Pancreas (tissue), 10 donors: ENCODE results near the gene CLEC10A. TPM values are rescaled to one million over a fixed set of nuclear protein-coding genes. Genes with fewer than 3 reads are reported as not detected.

Experiments
- ATAC-seq, 4 donors: fragments of 200-7000 bp; cut with Tn5 transposase; one replicate each; pipeline versions ENCODE4 v1.8.0 to v1.9.1; 2020; ENCODE audit warnings: mild to moderate bottlenecking in 4 of 4, moderate library complexity in 4 of 4
- DNase-seq, 6 donors: peaks; one replicate each; pipeline ENCODE4 v3.0.0-alpha.2; 2020
- FAIRE-seq: peaks from 2 replicates; lab custom pipeline; 2012; peaks lifted over from hg19 to GRCh38; lab: Jason Lieb, UNC
- H3K27ac ChIP-seq, 4 donors: fragments of 200-600 bp; sonication (generic); 1 replicate in 3 of 4; 2 replicates in 1 of 4; pipeline versions ENCODE4 v1.5.0 to v1.8.0; 2020
- H3K27me3 ChIP-seq, 4 donors: fragments of 200-600 bp; one replicate each; pipeline ENCODE4 v1.8.0; 2021
- H3K36me3 ChIP-seq, 3 donors: fragments of 200-600 bp; sonication (generic) in 1 of 3; one replicate each; pipeline versions ENCODE4 v1.5.0 to v1.8.0; 2020 to 2021
- H3K4me1 ChIP-seq, 3 donors: fragments of 200-600 bp; one replicate each; pipeline ENCODE4 v1.8.0; 2021
- H3K4me3 ChIP-seq, 4 donors: fragments of 200-600 bp; sonication (generic) in 2 of 4; one replicate each; pipeline versions ENCODE4 v1.5.0 to v1.8.0; 2020 to 2021
- H3K9me3 ChIP-seq, 4 donors: fragments of 200-600 bp; one replicate each; pipeline ENCODE4 v1.8.0; 2021
- WGBS, 2 donors: extraction: QIAGEN DNeasy Blood & Tissue Kit; methylation state at CpG; one replicate each; pipeline ENCODE4 v1.1.7; 2013; 5-methylcytosine and 5-hydroxymethylcytosine counted together
- intact Hi-C, 3 donors: fragments of 100-400 bp; cut with DNase I; formaldehyde crosslinking; loops; one replicate each; pipeline versions ENCODE4 v1.11.1 to v1.14.2; 2022
- polyA plus RNA-seq, 2 donors: library from polyadenylated mRNA; stranded (reverse); fragments of 200-250 nt; gene quantifications; one replicate each; pipeline ENCODE4 v1.2.3, GENCODE V29; 2013
- total RNA-seq, 6 donors: library from RNA; stranded (reverse); fragmentation: NEBNext Ultra II Directional in 4 of 6; extraction: Animal tissue kit (Norgen Biotek cat#: 25700) in 4 of 6; gene quantifications; one replicate each; pipeline versions ENCODE4 v1.2.1 to v1.2.4, GENCODE V29; 2021 to 2023
- TF ChIP-seq, protein P1 (sequence below), 4 donors: fragments of 200-600 bp; sonication (generic) in 3 of 4; IDR thresholded peaks; one replicate each; pipeline versions ENCODE4 v1.5.0 to v1.8.0; 2021; ENCODE audit warnings: antibody characterized with exemption in 4 of 4
- donor health status: healthy with polysubstance abuse.
- donor health status: DM: no; HTN: no; CAD: no; lungs with moderate emphysema.
- donor health status: DM: no; HTN: no; CAD: no.
- donor health status: control.
- donor health status: control.
- donor health status: Bipolar disorder and iron deficiency.
- donor health status: DM: yes; HTN: yes; CAD: no.
- donor health status: DM: no; HTN: no; CAD: no.
- donor health status: DM: no; HTN: no; CAD: no.
- donor health status: DM: yes; HTN: yes; CAD: no.

CLEC10A gene
- total and polyA plus RNA-seq, 8 donors: 0.28 to 3.6 (median 1.3) TPM; not detected in 1

DNA sequence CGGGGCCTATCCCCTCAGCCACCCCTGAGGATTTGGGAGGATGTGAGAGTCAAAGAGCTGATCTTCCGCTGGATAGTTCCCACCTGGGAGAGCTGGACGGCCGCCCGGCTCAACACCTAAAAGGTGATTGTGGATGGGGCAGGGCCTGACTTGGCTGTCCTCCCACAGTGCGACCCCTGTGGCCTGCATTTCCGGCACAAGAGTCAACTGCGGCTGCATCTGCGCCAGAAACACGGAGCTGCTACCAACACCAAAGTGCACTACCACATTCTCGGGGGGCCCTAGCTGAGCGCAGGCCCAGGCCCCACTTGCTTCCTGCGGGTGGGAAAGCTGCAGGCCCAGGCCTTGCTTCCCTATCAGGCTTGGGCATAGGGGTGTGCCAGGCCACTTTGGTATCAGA lies 52.7 kb downstream of the CLEC10A start:
- 75 to 77% methylated on average over 13 of the region's 13 CpGs for WGBS, 2 donors
- Histone ChIP-seq H3K4me1 (peaks cover 0 to 3% (median 0%) of the 10 kb centered on the region in 3 donors), H3K27ac (no peak overlapping the region), H3K27me3 (no peaks in the 10 kb centered on the region), H3K9me3 (no peaks in the 10 kb centered on the region), H3K4me3 (no peak overlapping the region), H3K36me3 (no peaks in the 10 kb centered on the region)
- FAIRE-seq (no peak), ATAC-seq (no peak), DNase-seq (peak in 1 of 6 donors; percentile 22)
- TF ChIP-seq, protein P1, sequence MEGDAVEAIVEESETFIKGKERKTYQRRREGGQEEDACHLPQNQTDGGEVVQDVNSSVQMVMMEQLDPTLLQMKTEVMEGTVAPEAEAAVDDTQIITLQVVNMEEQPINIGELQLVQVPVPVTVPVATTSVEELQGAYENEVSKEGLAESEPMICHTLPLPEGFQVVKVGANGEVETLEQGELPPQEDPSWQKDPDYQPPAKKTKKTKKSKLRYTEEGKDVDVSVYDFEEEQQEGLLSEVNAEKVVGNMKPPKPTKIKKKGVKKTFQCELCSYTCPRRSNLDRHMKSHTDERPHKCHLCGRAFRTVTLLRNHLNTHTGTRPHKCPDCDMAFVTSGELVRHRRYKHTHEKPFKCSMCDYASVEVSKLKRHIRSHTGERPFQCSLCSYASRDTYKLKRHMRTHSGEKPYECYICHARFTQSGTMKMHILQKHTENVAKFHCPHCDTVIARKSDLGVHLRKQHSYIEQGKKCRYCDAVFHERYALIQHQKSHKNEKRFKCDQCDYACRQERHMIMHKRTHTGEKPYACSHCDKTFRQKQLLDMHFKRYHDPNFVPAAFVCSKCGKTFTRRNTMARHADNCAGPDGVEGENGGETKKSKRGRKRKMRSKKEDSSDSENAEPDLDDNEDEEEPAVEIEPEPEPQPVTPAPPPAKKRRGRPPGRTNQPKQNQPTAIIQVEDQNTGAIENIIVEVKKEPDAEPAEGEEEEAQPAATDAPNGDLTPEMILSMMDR (IDR thresholded peaks at IDR 0.05): no peak
- intact Hi-C loops: no loop called here

DNA sequence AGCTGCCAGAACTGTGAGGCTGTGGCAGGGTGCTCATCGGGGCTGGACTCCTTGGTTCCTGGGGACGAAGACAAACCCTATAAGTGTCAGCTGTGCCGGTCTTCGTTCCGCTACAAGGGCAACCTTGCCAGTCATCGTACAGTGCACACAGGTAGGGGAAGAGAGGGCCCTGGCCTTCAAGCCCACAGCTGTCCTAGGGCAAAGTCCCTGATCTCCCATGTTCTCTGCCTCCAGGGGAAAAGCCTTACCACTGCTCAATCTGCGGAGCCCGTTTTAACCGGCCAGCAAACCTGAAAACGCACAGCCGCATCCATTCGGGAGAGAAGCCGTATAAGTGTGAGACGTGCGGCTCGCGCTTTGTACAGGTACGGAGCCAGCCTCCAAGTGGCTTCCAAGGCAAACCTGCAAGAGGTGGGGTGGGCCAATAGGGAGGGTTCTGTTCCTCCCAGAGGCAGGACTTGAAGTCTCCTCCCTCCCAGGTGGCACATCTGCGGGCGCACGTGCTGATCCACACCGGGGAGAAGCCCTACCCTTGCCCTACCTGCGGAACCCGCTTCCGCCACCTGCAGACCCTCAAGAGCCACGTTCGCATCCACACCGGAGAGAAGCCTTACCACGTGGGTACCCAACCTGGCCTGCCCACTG lies 53.5 kb downstream of the CLEC10A start:
- H3K4me1 ChIP-seq: peaks cover 0 to 6% (median 0%) of the 10 kb centered on the region in 3 donors
- H3K4me3 ChIP-seq: no peak overlapping the region
- intact Hi-C loops: no loop called here
- H3K27me3 ChIP-seq: no peaks in the 10 kb centered on the region
- TF ChIP-seq, protein P1 (IDR thresholded peaks at IDR 0.05): no peak
- H3K9me3 ChIP-seq: no peaks in the 10 kb centered on the region
- H3K36me3 ChIP-seq: no peaks in the 10 kb centered on the region
- DNase-seq: no peak
- no peak overlapping the region for H3K27ac ChIP-seq
- no peak for ATAC-seq
- FAIRE-seq: no peak
- WGBS, 2 donors: 79 to 83% methylated on average over 29 of the region's 29 CpGs

GRCh38 chr17:7025245-7025644 lies 54.8 kb downstream of the CLEC10A start:
- Histone ChIP-seq H3K36me3 (no peaks in the 10 kb centered on the region), H3K9me3 (no peaks in the 10 kb centered on the region), H3K27me3 (no peaks in the 10 kb centered on the region), H3K4me1 (peaks cover 0 to 10% (median 0%) of the 10 kb centered on the region in 3 donors), H3K27ac (no peak overlapping the region), H3K4me3 (no peak overlapping the region)
- intact Hi-C loops: no loop called here
- TF ChIP-seq, protein P1 (IDR thresholded peaks at IDR 0.05): no peak
- DNase-seq: no peak
- 72 to 76% methylated on average over 1 of the region's 1 CpG for WGBS, 2 donors
- FAIRE-seq: no peak
- ATAC-seq: no peak

Other genes starting within 250 kb of the CLEC10A start
- under 1 TPM in 1 of 6 donors, not detected in 5; 0.28 TPM for gene TEKT1, start 248.5 kb downstream of the CLEC10A start, total RNA-seq
- gene TEKT1, start 248.5 kb downstream of the CLEC10A start, polyA plus RNA-seq: under 1 TPM in 1 of 2 donors, not detected in 1; 0.07 TPM
- gene ALOX12, start 84.2 kb downstream of the CLEC10A start, total RNA-seq: not detected
- gene ALOX12, start 84.2 kb downstream of the CLEC10A start, polyA plus RNA-seq: not detected
- 100 to 1,000 TPM in 1 of 6 donors, 10 to 100 TPM in 5; 49.3 to 107 (median 73.4) TPM for gene RNASEK, start 67.6 kb downstream of the CLEC10A start, total RNA-seq
- 100 to 1,000 TPM; 164 to 323 TPM for gene RNASEK, start 67.6 kb downstream of the CLEC10A start, polyA plus RNA-seq
- gene BCL6B, start 57.2 kb downstream of the CLEC10A start, total RNA-seq: 1 to 10 TPM; 1.3 to 2.8 (median 2.0) TPM
- gene BCL6B, start 57.2 kb downstream of the CLEC10A start, polyA plus RNA-seq: 1 to 10 TPM; 2.4 to 3.8 TPM
- gene SLC16A13, start 44.2 kb downstream of the CLEC10A start, total RNA-seq: 1 to 10 TPM in 4 of 6 donors, under 1 TPM in 2; 0.74 to 2.5 (median 1.2) TPM
- gene SLC16A13, start 44.2 kb downstream of the CLEC10A start, polyA plus RNA-seq: 1 to 10 TPM; 1.4 to 3.0 TPM
- 1 to 10 TPM in 5 of 6 donors, under 1 TPM in 1; 0.61 to 4.3 (median 2.6) TPM for gene SLC16A11, start 36.2 kb downstream of the CLEC10A start, total RNA-seq
- gene SLC16A11, start 36.2 kb downstream of the CLEC10A start, polyA plus RNA-seq: 10 to 100 TPM in 1 of 2 donors, 1 to 10 TPM in 1; 7.5 to 17.3 TPM
- under 1 TPM in 4 of 6 donors, not detected in 2; 0.29 to 0.63 (median 0.36) TPM for gene ASGR2, start 34.6 kb upstream of the CLEC10A start, total RNA-seq
- gene ASGR2, start 34.6 kb upstream of the CLEC10A start, polyA plus RNA-seq: under 1 TPM; 0.46 to 0.80 TPM
- gene ASGR1, start 99.1 kb upstream of the CLEC10A start, total RNA-seq: under 1 TPM in 5 of 6 donors, not detected in 1; 0.28 to 0.75 (median 0.47) TPM
- 1 to 10 TPM; 1.2 to 2.6 TPM for gene ASGR1, start 99.1 kb upstream of the CLEC10A start, polyA plus RNA-seq
- gene DLG4, start 139.6 kb upstream of the CLEC10A start, total RNA-seq: 10 to 100 TPM in 1 of 6 donors, 1 to 10 TPM in 5; 2.8 to 11.3 (median 5.0) TPM
- 10 to 100 TPM; 16.1 to 19.8 TPM for gene DLG4, start 139.6 kb upstream of the CLEC10A start, polyA plus RNA-seq
- gene ACADVL, start 139.7 kb upstream of the CLEC10A start, total RNA-seq: 100 to 1,000 TPM; 447 to 715 (median 568) TPM
- gene ACADVL, start 139.7 kb upstream of the CLEC10A start, polyA plus RNA-seq: 1,000 to 10,000 TPM; 2,446 to 3,251 TPM
- 10 to 100 TPM in 5 of 6 donors, 1 to 10 TPM in 1; 9.6 to 26.9 (median 13.7) TPM for gene DVL2, start 154.3 kb upstream of the CLEC10A start, total RNA-seq
- 10 to 100 TPM; 17.6 to 26.4 TPM for gene DVL2, start 154.3 kb upstream of the CLEC10A start, polyA plus RNA-seq
- 10 to 100 TPM in 4 of 6 donors, 1 to 10 TPM in 2; 7.0 to 19.8 (median 11.4) TPM for gene PHF23, start 159.2 kb upstream of the CLEC10A start, total RNA-seq
- 10 to 100 TPM; 11.4 to 23.3 TPM for gene PHF23, start 159.2 kb upstream of the CLEC10A start, polyA plus RNA-seq
- gene GABARAP, start 162.2 kb upstream of the CLEC10A start, total RNA-seq: 100 to 1,000 TPM; 231 to 346 (median 294) TPM
- 100 to 1,000 TPM; 520 to 639 TPM for gene GABARAP, start 162.2 kb upstream of the CLEC10A start, polyA plus RNA-seq
- gene CTDNEP1, start 171.5 kb upstream of the CLEC10A start, total RNA-seq: 10 to 100 TPM; 42.0 to 75.2 (median 53.8) TPM
- gene CTDNEP1, start 171.5 kb upstream of the CLEC10A start, polyA plus RNA-seq: 10 to 100 TPM; 47.4 to 67.9 TPM
- gene ELP5, start 172.0 kb upstream of the CLEC10A start, total RNA-seq: 10 to 100 TPM; 11.7 to 27.1 (median 19.5) TPM
- gene ELP5, start 172.0 kb upstream of the CLEC10A start, polyA plus RNA-seq: 10 to 100 TPM; 14.1 to 41.1 TPM
- 10 to 100 TPM; 49.1 to 89.7 (median 62.7) TPM for gene CLDN7, start 182.2 kb upstream of the CLEC10A start, total RNA-seq
- gene CLDN7, start 182.2 kb upstream of the CLEC10A start, polyA plus RNA-seq: 10 to 100 TPM; 55.7 to 69.1 TPM
- gene SLC2A4, start 201.5 kb upstream of the CLEC10A start, total RNA-seq: under 1 TPM; 0.16 to 0.95 (median 0.37) TPM
- 1 to 10 TPM; 1.0 to 1.8 TPM for gene SLC2A4, start 201.5 kb upstream of the CLEC10A start, polyA plus RNA-seq
- under 1 TPM; 0.12 to 0.59 (median 0.29) TPM for gene YBX2, start 214.4 kb upstream of the CLEC10A start, total RNA-seq
- 1 to 10 TPM; 1.2 TPM for gene YBX2, start 214.4 kb upstream of the CLEC10A start, polyA plus RNA-seq
- gene EIF5A, start 227.4 kb upstream of the CLEC10A start, total RNA-seq: 100 to 1,000 TPM; 104 to 220 (median 187) TPM
- gene EIF5A, start 227.4 kb upstream of the CLEC10A start, polyA plus RNA-seq: 100 to 1,000 TPM; 167 to 205 TPM
- 10 to 100 TPM; 22.1 to 33.5 (median 27.6) TPM for gene GPS2, start 235.1 kb upstream of the CLEC10A start, total RNA-seq
- gene GPS2, start 235.1 kb upstream of the CLEC10A start, polyA plus RNA-seq: 100 to 1,000 TPM in 1 of 2 donors, 10 to 100 TPM in 1; 68.9 to 101 TPM
- 10 to 100 TPM; 12.6 to 27.1 (median 15.4) TPM for gene NEURL4, start 249.1 kb upstream of the CLEC10A start, total RNA-seq
- 10 to 100 TPM; 49.0 to 72.1 TPM for gene NEURL4, start 249.1 kb upstream of the CLEC10A start, polyA plus RNA-seq